ENCODE measurements around the gene TEAD4.

DNA sequence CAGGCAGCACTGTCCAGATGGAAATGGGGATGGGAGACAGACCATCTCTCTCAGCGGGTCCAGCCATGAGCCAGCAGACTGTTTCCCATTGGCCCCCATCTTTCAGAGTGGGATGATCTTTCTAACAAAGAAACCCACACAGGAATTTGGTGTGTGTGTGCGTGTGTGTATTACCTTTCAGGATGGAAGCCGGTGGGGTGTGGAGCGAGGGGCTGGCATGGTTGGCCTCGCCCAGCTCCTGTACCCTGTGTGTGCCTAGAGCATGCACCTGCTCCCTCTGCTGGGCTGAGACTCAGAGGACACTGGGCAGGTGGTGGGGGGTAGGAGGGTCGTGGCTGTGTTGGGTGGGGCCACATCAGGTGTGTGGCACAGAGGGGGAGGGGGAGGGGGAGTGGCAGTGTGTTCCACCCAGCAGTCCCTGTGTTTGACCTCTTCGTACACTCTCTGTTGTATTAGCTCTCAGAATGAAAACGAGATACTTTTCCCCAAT lies 85.0 kb downstream of the TEAD4 start:
- TF ChIP-seq BHLHE40 (IDR thresholded peaks at IDR 0.05; ENCODE audit: borderline replicate concordance) (no peak), TARDBP (IDR thresholded peaks at IDR 0.05) (no peak), NFRKB (IDR thresholded peaks at IDR 0.05) (no peak)
